GM19351 (cell line): ENCODE data around the gene TOP3B.

Experiments used
- ATAC-seq: cut with Tn5 transposase; IDR thresholded peaks from one replicate; pipeline ENCODE4 v1.9.1; 2021; ENCODE audit warnings: mild to moderate bottlenecking, moderate library complexity; ENCODE audit not compliant: unreplicated experiment

TOP3B gene, protein sequence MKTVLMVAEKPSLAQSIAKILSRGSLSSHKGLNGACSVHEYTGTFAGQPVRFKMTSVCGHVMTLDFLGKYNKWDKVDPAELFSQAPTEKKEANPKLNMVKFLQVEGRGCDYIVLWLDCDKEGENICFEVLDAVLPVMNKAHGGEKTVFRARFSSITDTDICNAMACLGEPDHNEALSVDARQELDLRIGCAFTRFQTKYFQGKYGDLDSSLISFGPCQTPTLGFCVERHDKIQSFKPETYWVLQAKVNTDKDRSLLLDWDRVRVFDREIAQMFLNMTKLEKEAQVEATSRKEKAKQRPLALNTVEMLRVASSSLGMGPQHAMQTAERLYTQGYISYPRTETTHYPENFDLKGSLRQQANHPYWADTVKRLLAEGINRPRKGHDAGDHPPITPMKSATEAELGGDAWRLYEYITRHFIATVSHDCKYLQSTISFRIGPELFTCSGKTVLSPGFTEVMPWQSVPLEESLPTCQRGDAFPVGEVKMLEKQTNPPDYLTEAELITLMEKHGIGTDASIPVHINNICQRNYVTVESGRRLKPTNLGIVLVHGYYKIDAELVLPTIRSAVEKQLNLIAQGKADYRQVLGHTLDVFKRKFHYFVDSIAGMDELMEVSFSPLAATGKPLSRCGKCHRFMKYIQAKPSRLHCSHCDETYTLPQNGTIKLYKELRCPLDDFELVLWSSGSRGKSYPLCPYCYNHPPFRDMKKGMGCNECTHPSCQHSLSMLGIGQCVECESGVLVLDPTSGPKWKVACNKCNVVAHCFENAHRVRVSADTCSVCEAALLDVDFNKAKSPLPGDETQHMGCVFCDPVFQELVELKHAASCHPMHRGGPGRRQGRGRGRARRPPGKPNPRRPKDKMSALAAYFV

DNA sequence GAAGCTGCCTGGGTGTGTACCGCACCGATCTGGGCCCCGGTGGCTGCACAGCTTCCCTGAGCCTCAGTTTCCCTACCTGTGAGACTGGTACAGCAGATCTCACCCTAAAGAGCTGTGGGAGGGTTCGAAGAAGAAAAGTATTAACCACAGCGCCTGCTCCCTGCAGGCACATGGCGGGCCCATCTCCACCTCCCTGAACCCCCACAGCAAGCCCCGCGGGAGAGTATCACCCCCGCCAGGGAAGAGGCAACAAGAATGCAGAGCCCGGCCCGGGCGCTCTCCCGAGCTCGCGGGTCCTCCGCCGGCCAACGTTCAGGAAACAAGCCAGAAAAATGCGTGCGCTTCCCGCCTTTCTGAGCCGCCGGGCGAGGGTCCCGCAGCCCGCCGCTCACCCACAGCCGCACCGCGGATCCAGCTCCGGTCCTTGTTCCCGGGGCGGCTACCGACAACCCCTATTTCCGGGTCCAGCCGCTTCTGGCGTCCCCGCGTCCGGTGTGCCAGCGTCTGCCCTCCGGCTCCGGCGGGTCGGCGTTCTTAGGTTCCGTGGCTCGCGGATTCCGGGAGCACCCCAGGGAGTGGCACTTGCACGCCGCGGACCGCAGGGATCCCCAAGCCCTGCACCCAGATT lies at the start of gene TOP3B:
Gene TOP3B, minus strand, starts transcription at position 450 of the 628 bp plus-strand sequence. CDS start 7,078 bp downstream, outside the sequence.
- no peak for ATAC-seq

DNA sequence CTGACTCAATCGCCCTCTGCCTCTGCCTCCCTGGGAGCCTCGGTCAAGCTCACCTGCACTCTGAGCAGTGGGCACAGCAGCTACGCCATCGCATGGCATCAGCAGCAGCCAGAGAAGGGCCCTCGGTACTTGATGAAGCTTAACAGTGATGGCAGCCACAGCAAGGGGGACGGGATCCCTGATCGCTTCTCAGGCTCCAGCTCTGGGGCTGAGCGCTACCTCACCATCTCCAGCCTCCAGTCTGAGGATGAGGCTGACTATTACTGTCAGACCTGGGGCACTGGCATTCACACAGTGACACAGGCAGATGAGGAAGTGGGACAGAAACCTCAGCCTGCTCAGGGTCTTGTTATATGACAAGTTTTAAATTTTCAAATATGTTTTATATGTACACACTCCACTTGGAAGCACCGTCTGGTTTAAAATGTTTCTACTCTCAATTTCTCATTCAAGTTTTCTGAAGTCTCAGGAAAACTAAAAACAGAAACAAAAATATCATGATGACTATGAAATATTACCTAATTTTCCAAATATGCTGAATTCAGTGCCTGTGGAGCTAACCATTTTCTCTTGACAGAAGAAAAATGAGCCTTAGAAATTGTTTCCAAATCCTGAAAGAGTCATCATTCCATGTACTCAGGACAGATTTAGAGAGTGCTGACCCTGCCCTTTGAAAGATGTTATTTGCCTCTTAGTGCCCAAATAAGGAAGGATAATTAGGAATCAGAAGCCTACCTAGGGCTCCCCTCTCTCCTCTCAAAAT lies 48.8 kb upstream of the TOP3B start:
- ATAC-seq, result no peak

DNA sequence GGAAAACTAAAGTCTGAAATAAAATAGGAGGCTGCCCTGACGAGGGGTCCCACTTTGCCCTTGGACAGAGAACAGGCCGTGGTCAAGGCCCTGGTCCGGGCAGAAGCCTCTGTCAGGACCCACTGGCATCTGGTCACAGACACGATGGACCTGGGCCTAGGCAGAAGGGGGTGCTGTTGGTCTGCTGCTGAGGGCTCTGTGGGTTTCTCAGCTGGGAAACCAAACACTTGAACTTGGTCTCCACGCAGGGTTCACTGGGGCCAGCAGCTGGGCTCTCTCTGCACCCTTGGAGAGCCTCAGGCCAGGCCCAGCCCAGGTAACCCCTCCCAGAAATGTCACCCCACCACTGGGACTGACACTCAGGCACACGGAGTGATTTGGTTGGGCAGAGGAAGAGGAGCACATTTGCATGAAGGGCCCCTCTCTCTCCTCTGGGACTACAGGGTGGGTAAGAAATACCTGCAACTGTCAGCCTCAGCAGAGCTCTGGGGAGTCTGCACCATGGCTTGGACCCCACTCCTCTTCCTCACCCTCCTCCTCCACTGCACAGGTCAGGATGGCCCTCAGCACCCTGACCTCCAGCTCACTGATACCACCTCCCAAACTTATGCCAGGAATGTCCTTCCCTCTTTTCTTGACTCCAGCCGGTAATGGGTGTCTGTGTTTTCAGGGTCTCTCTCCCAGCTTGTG lies 48.1 kb upstream of the TOP3B start:
- ATAC-seq, result peak; percentile 63

DNA sequence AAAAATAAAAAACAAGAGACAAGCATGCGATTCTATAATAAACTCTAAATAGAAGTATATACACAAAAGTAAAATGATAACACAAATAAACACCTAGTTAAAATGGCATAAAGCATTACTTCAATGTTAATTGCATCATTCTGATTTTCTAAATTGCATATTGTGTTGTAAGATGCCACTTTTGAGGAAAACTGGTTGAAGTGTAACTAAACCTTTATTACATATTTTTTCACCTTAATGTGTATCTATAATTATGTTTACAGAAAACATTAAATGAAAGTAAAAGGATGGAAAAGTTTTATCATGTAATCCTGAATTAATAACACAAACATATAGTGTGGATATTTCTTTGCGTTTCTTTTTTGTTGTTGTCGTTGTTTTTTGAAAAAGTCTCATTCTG lies 45.4 kb upstream of the TOP3B start:
- no peak for ATAC-seq

DNA sequence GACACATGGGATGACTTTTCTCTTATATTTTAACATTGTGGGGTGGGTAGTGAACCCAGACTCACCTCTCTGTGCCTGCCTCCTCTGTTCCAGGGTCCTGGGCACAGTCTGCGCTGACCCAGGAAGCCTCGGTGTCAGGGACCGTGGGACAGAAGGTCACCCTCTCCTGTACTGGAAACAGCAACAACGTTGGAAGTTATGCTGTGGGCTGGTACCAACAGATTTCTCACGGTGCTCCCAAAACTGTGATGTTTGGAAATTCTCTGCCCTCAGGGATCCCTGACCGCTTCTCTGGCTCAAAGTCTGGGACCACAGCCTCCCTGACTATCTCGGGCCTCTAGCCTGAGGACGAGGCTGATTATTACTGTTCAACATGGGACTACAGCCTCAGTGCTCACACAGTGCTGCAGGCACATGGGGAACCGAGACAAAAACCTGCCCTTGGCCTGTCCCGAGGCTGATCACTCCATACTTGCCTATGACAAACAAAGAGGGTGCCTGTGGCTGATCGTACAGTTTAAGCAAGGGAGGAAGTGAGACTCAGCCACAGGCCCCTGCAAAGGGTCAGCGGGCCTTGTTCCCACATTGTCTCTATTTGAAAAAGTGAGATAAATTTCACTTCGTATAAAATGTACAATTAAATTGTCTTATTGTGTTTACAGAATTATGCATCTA lies 43.7 kb upstream of the TOP3B start:
- peak; percentile 65 for ATAC-seq

DNA sequence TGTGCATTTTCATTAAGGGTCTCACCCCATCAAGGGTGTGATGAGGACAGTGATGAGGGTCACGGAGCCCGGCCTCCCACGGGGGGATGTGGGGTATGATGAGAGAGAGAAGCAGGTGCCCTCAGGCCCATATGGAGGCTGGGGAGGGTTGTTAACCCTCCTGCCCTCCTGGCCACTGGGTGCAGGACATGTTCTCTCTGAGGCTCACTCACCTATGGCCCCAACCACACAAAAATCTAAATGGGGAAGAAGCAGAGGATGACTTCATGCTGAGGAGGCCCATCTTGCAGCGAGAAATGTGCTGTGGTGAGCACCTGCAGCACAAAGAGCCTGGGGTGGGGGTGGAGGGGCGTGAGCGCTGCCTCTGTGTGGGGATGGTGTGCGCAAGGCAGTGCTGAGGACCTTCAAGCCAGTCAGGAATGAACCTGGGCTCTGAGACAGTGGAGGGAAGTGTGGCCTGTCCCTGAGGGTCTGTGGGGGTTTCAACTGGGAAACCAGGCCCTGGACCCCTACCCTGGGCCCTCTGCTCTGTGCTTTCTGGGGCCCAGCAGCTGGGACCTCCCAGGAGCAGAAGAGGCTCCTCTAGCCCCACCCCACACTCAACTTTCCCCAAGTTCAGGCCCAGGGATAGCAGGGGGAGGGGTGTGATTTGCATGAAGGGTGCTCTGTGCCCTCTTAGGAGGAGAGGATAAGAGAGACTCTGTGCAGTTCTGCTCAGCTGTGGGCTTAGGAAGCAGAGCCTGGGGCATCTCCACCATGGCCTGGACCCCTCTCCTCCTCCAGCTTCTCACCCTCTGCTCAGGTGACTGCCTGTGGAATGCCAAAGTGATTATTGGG lies 43.0 kb upstream of the TOP3B start:
- ATAC-seq, result no peak

DNA sequence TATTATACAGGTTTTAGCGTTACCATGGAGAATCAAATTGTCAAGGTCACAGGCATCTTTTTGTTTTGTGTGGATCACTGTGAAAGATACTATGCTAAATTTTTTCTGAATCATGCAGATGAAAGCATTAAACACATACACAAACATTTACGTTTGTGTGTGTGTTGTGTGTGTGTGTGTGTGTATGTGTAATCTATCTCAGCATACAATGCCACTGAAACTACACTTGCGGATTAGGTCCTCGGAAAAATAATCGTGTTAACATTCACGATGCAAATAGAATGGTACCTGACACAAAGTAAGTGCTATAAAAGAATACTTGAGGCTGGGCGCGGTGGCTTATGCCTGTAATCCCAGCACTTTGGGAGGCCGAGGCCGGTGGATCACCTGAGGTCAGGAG lies 41.9 kb upstream of the TOP3B start:
- ATAC-seq, result no peak

DNA sequence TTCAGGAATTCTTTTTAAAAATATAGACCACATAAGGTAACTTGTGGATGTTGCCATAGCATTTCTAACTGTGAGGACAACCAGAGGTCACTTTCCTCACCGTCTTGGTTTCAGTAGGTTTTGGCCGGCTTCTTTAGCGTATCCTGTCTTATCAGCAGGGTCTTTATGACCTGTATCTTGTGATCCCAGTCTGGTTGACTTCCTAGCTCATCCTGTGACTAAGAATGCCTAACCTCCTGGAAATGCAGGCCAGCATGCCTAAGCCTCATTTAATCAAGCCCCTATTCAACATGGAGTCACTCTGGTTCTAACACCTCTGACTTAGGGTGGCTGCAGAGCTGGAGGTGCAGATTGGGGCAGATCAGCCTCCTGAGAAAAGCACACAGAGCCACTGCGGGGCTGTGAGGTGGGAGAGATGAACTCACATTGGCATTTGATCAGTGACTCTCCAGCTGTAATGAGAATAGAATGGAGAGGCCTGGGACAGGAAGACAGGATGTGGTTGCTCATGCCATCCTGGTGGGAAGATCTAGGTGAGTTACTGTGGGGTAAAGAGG lies 41.1 kb upstream of the TOP3B start:
- no peak for ATAC-seq

DNA sequence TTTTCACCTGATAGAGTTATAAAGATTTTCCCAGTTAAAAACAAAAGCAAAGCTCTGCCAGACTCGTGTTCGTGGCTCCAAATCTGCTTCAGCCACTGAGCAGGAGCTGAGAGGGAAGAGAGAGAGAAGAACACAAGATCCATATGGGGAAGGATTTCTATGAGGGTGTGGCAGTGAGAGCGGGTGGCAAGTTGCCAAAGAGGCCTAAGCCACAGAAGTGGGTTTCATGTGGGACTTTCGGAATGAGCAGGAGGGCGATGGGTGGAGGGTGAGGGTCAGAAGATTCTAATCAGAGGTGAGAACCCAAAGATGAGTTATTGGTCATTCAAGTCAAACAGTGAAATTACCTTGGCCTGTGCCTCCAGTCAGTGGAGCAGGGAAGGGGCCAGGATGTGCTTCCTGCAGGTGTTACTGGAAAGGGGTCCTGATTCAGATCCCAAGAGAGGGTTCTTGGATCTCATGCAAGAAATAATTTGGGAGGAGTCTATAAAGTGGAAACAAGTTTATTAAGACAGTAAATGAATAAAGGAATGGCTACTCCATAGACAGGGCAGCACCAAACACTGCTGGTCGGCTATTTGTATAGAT lies 40.5 kb upstream of the TOP3B start:
- no peak for ATAC-seq

DNA sequence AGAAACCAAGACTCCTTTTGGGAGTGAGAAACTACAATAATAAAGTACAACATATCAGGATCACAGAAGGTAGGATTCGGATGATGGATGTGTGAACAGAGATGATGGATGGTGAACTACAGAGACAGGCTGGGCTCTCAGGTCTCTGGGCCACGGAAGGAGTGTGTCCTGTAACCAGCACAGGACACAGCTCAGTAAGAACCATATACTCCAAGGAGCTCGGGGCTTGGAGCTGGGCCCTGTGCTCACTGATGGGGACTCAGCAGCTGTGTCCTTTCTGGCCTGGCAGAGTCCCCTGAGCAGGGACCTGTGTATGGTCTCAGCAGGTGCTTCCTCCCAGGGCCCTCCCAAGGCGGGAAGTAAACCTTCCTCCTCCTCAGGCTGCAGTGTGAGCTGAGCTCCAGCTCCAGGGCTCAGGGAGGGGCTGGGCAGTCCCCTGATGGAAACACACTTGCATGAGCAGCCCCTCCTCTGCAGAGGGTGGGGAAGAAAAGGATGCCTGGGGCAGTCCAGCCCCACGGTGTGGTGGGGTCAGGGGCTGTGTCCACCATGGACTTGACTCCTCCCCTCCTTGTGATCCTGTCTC lies 39.8 kb upstream of the TOP3B start:
- no peak for ATAC-seq

DNA sequence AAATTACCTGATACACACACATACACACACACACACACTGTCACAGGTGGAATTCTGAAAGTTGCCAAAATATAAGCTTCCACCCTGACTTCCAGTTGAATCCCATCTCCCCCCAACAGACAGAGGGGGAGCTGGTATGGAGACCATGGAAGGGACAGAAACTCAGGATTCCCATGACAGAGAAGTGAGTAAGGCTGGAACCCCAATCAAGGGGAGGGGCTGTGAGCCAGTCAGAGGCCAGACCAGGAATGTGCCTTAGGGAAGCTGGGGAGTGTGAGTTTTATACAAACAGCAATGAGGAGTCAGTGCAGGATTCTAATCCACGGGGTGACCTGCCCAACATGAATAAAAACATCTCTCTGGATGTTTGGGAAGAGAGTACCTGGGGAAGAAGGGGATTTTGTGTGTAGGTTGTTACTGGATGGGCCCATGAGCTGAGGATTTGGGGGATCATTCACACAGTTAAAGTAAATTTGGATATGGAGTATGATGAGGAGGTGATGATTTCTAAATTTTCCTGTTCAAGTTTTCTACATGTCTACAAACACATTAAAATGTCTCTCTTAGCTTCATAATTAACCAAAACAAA lies 38.7 kb upstream of the TOP3B start:
- no peak for ATAC-seq

DNA sequence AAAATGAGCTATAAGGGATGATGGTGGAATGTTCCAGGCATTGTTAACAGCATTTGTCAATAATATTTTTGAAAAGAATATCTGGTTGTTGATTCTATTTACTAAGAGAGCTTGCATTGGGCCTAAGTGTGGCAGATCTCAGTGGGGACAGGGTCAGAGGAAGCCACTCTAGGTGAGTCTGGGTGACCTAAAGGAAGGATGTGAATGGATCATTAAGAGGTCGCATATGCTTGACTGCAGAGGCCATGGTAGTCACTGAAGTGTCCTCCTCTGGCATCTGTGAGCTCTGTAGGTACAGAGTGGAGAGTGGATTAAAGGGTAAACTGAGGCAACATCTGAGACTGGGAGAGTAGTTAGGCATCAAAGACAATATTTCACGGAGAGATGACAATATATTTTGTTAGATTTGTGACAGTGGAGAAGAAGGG lies 37.9 kb upstream of the TOP3B start:
- ATAC-seq, result no peak

DNA sequence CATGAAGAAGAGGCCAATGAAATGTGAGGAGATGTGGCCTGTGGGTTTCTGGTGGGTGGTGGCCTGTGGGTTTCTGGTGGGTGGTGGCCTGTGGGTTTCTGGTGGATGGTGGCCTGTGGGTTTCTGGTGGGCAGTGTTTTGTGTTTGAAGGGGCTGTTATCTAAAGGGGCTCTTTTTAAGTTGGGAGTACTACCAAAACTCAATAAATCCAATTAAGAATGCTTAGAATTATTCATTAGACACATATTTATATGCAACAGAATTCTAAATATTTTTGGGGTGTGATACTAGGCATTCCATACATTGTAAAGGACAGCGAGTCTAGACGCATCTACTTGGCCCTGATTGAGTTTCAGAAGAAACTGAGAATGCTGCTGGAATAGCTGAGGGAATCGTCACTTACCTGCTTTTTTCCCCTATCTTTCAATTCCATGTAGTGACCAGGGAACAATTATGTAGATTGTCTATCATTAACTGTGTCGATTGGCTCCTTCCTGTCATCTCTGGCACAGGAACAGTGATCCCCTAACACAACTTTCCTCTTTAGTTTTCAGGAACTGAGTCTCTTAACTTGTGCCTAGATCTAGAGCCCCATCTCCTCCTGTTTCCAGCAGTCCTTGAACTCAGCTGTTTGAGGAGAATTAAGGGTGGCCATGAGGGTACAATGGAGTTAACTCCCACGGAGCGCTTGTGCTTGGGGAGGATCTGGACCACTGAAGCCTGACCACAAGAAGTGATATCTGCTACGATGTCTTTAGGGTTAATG lies 37.3 kb upstream of the TOP3B start:
- no peak for ATAC-seq

DNA sequence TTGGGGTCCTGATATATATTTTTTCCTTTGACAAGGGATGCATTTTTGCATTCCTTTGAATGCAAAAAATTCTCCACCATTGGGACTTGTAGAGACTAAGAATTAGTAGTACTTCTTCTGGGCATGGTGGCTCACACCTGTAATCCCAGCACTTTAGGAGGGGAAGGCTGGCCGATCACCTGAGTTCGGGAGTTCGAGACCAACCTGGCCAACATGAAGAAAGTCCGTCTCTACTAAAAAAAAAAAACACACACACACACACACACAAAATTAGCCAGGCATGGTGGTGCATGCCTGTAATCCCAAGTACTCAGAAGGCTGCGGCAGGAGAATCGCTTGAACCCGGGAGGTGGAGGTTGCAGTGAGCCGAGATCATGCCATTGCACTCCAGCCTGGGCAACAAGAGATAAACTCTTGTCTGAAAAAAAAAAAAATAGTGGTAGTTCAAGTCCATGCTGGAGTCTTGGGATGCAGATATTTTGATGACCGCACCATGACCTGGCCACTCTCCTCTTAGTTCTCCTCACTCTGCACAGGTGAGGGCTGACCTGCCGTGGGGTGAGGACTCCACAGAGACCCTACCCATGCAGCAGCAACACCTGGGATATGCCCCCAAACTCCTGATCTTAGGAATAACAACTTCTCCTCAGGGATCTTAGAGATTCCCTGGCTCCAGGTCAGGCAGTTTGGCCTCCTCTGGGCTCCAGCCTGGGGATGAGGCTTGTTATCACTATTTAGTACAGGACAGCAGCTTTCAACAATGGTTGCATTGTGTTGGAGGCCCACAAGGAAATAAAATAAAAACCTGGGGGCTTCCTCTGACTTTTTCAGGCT lies 36.5 kb upstream of the TOP3B start:
- no peak for ATAC-seq

DNA sequence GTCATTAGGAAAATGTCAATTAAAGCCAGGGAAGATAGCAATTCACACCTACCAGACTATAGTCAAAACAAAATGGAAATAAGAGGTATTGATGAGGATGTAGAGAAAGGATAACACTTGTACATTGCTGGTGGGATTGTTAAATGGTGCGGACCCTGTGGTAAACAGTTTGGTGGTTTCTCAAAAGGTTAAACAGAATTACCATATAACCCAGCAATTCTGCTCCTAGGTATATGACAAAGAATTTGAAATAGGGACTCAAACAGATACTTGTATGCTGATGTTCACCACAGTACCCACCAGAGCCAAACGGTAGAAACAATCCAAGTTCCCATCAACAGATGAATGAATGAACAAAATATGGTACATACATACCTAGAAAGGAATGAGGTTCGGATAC lies 33.0 kb upstream of the TOP3B start:
- no peak for ATAC-seq

DNA sequence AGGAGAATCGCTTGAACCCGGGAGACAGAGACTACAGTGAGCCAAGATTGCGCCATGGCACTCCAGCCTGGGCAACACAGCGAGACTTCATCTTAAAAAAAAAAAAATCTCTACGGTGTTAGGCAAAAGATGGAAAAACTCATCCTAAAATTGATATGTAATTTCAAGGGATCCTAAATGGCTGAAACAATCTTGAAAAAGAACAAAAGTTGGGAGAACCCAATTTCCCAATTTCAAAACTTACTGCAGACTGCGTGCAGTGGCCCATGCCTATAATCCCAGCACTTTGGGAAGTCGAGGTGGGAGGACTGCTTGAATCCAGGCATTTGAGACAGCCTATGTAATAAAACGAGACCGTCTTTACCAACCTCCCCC lies 31.7 kb upstream of the TOP3B start:
- ATAC-seq, result no peak
